Embryonic facial prominence (tissue), 1 donor: Measurements from ENCODE around the gene COG6.

Experiments used
- DNase-seq: peaks from one replicate; pipeline ENCODE4 v3.0.0-alpha.2; 2016; ENCODE audit errors: extremely low spot score

Gene COG6

DNA sequence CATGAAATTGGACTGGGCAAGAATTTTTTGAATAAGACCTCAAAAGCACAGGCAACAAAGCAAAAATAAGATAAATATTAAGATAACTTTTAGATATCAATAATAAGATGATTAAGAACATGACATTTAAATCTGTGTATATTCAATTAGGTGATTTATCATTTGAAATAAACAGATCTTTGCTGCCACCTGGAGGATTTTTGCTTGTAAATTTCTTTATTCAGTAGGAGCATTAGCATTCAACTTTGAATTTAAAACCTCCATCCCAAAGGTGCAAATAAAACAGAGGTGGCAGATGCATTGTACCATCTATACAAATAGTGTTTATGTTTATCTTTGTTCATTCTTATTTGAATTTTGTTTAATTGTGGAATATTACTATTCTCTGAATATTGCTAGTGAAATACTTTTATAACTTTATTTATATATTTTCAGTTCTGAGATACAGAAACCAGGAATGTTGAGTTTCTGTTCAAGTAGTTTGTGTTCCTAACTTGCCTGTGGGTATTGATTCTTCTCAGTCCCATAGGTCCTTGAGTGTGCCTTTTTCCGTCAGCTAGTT lies 20.9 kb downstream of the COG6 start:
- peak; percentile 15 for DNase-seq

DNA sequence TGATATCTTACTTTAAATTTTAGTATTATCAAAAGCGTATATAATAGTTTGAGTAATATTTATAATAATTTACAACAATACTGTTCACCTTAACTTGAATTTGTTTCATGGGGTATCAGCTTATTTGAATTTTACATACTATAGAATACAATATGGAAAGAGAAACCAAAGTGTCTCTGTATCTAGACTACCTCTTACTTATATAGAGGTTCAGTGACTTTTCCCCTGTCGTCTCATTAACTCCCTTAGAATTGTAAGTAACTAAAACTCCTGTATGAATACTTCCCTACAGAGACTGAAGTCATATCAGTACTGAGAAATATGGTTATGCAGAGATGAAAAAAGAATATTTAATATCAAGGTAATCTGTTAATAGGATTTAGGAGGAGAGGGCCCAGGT lies 26.8 kb downstream of the COG6 start:
- no peak for DNase-seq

DNA sequence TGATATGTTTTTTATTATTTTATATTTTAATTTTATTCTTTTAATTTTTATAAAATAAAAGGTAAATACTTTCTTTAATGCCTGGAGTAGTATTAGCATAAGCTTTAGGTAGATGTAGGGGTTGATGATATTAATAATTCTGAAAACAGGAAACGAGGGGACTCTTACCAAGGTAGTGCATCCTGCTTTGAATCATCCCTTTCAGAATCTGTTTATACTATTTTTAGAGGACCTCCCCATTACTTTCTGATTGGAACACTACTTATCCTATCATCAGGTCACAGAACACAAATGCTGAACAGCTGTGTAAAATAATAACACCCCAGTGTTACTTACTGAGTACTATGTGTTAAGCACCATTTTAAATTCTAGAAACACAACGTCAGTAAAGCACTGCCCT lies 27.3 kb downstream of the COG6 start:
- no peak for DNase-seq

DNA sequence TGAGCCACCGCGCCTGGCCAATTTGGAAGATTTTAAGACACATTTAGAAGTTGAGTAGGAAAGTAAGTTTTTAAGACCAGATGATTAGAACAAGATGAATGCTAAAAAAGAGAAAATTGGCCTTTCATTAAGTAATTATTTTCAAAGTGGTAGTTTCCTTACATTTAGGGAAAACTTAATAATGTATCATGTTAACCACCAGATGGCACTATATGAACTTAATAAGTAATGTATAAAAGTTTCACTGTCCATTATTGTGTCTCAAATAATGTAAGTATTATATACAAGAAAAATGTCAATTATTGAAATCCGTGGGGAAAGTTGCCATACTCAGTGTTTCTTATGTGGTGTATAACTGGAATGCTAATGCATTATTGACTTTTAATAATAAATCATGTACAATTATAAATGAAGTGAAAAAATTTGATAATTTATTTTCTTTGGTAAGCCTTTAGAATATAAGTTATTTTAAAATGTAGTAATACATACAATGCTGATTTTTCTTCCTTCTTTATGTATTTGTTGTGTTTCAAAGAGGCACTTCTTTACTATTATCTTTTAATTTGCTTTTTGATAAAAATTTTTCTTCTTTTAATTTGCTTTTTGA lies 29.2 kb downstream of the COG6 start:
- DNase-seq: peak; percentile 11

DNA sequence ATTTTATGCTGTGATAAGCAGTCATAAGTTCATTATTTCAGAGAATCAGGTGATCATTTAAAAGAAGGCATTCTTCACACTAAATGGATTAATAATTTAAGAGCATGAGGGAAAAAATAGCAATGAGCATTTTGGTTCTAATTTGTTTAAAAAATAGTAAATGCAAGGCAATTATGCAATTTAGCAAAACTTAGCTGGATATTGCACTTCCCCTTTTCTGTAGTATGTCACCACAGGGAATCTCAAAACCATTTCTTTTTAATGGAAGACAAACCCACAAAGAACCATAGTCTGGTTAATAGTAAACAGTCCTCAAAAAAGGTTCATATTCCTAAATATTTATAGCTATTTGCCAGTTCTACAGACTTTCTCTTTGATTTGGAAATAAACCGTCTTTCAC lies 30.2 kb downstream of the COG6 start:
- DNase-seq: no peak

DNA sequence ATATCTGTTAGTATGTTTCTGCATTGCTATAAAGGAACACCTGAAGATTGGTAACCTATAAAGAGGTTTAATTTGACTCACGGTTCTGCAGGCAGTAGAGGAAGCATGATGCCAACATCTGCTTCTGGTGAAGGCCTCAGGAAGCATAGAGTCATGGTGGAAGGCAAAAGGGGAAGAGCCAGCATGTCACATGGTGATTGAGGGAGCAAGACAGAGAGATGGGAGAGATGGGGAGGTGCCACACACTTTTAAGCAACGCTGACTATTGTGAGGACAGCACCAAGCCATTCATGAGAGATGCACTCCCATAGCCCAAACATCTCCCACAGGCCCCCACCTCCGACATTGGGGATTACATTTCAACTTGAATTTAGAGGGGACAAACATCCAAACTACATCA lies 32.8 kb downstream of the COG6 start:
- DNase-seq: no peak

DNA sequence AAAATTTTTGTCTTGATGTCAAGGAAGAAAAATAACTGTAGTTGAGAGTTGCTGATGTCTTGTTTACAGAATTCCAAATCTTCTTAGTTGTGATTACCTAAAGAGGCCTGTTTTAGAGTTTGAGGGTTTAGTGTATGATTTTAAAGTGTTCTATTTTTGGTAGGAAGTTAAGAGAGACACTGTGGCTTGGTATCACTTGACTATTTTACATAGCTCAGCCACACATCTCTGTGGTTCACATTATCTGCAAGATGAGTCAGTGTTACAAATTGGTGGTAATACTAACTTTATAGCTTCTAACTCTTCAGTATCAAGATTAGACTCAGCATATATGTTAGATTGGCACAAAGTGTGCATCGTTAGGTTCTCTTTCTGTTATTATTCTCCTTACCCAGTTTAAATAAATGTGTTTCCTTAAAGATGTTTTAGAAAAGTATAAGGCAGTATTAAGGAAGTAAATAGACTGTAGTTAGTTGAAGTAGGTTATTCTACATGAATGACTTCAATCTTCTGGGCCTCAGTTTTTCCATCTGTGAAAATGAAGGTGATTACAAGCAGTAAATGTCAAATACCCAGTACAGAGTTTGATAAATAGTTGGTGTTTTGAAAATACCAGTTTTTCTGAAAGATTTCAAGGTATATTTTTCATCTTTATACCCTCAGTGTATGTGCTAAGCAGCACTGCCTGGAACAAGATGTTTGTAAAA lies 33.4 kb downstream of the COG6 start:
- DNase-seq: no peak

DNA sequence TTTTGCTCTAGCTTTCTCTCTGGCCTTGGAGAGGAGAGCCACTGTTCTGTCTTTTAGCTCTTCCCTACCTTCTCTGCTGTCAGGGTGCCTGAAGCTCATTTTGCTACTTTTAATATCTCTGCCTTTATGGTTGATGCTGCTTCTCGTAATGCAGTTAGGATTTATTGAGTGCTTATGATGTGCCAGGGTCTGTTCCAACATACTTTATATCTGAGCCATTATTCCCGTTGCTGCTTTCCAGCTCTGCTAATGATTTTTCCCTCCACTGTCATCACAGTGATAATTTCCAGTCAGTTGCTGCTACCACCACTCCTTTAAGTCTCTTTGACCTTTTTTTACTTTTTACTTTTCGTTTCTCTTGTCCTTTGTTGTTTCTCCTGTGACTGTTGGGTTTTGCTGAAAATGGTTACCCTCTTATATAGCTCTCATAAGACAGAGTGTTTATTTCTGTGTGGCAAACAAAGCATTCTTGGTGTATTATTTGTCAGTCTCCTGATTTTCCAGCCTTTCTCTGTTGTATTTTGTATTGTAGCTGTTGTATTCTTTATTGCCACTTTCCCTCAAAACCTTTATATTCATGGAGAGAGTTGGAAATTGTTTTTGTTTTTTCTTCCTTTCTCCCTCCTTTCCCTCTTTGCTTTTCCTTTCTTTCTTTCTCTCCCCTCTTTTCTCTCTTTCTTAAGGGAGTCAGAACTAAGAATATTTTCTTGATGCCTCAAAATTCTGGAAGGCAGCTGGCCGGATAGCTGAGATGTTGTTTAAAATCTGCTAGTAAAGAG lies 37.4 kb downstream of the COG6 start:
- DNase-seq: no peak

DNA sequence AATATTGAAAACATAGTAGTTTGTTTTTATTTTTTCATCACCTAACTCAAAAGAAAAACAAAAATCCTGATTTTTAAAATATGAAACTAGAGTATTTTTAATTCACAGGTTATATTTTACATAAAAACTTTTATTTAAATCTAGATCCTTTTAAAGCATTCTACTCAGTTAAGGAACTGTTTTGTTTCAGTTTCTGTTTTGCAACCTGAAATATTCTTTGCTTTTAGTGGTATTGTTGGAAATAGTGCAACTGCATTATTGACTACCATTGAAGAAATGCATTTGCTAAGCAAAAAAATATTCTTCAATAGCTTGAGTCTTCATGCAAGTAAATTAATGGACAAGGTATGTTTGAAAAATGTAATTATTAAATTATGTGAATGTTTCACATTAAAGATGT lies 43.8 kb downstream of the COG6 start:
- DNase-seq: no peak

DNA sequence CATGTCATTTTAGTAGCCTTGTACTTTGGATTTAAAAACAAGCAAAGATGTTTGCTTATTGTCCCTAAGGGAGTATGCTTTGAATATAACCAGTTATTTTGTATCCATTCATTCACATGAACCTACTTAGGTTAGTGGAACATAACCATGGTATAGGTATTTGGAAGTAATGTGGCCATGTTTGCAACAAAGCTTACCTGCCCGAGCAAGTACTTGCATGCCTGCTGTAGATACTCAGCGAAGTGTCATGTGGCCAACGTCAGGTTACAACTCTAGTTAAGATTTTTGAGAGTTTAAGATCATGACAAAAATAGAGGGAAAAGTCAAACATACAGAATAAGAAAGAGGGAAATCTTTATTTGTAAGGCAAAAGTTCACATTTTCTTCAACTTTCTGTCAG lies 57.2 kb downstream of the COG6 start:
- no peak for DNase-seq

DNA sequence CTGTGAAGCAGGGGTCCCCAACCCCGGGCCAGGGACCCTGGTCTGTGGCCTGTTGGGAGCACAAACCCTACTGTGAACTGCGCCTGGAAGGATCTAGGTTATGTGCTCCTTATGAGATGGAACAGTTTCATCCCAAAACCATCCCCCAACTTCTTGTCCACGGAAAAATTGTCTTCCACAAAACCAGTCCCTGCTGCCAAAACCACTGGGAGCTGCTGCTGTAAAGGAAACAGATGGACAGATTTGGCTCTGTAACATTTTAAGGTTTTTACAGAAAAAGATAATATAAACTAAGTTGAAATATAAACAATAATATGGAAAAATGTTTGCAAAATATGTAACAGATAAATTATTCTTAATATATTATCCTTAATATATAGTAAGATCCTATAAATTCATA lies 73.7 kb downstream of the COG6 start:
- DNase-seq: no peak

DNA sequence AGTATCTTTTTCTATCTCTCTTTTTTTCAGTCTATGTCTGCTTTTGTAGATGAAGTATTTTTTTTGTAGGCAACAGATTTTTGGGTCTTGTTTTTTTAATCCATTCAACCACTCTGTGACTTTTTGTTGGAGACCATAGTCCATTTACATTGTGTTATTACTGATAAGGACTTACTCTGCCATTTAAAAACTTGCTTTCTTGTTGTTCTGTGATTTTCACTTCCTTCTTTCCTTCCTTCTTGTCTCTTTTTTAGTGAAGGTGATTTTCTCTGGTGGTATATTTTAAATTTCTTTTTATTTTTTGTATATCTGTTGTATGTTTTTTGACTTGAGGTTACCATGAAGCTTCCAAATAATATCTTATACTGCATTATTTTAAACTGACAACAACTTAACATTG lies 79.5 kb downstream of the COG6 start:
- no peak for DNase-seq

DNA sequence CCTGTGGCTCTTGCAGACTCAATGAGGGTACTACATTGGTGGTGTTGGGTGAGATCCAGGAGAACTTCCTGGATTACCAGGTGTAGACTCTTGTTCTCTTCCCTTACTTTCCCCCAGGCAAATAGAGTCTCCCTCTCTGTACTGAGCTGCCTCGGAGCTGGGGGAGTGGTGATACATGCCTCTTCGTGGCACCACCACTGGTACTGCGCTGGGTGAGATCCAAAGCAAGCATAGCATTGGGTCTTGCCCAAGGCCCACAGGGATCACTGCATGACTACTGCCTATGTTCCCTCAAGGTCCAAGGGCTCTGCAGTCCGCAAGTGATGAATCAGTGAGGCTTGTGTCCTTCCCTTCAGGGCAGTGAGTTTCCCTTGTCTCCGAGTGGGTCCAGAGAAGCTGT lies 81.6 kb downstream of the COG6 start:
- DNase-seq: no peak

DNA sequence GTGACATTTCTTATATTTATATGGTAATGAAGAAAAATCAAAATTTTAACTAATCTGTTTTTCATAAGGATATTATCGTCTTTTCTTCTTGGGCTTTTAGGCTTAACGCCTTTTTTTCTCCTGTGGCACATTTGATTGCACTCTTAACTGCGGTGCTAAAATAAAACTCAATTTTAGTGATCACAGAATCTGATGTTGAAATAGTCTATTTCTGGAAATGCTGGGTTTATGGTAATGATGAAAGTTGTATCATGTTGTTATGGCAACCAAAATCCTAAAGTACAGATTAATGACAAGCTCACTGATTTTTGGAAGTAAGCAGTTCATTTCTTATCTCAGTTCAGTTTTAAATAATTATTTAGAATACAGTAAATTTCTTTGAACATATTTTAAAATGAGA lies 85.3 kb downstream of the COG6 start:
- DNase-seq: no peak

DNA sequence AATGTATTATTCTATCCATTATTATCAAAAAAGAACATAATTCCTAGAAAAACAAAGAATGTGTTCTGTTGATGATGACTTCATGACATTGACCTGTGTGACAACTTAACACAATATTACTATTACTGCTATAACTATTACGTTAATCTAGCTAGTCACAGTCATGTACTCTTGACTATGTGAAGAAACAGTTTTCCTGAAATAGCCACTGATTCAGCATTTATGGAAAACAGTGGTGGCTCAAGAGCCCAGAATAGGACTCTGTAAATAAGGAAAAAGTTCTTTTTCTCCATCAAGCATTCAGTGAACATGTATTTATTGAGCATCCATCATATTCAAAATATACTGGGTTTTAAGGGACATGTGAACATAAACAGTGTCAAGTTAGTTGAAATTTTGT lies 93.5 kb downstream of the COG6 start:
- DNase-seq: no peak

DNA sequence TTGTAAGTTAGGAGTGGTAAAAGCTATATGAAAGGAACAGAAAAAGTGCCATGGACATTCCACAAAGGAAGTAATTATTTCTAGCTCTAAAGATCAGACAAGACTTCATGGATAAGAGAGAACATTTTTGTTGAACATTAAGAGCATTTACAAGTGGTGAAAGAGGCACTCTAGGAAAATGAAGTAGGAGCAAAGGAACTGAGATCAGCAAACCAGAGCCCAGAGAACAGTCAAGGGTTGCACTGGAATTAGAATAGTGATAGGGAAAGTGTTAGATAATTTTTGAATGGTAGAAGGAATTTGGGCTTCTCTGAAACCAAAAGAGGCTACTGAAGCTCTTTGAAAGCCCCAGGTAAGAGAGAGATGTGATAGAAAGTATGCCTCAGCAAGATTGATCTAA lies 94.1 kb downstream of the COG6 start:
- DNase-seq: no peak

DNA sequence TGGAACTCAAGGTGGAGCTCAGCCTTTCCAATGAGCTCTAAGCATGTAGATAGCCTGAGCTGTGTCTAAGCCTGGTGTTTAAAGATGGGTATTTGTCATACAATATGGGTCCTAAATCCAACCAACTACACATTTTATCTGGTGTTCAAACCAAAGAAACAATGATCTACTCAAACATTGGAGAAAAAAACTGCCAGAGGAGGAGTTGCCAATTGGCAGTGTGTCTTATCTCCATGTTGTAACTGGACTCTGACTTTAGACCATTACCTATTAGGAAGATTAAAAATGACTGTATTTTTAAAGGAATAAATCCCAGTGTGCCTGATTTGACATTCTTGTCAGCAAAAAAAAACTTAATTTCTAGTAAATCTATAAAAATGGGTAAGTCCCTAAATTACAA lies 96.3 kb downstream of the COG6 start:
- DNase-seq: no peak

DNA sequence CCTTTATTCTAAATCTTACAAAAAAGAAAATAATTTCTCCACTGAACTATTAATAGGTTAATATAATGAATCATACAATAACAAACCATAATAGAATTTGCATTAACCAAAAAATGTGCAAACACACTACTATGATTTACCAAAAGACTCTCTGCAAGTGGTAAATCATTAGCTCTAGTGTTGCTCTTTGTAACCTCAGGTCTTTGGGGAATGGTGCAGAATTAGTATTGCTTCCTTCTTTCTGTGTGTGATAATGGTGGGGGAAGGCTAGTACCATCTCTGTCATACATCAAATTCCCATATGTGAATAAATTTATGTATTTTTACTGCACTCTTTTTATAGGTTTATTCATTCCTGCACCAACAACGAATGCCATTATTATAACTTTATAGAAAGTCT lies 105.1 kb downstream of the COG6 start:
- no peak for DNase-seq

DNA sequence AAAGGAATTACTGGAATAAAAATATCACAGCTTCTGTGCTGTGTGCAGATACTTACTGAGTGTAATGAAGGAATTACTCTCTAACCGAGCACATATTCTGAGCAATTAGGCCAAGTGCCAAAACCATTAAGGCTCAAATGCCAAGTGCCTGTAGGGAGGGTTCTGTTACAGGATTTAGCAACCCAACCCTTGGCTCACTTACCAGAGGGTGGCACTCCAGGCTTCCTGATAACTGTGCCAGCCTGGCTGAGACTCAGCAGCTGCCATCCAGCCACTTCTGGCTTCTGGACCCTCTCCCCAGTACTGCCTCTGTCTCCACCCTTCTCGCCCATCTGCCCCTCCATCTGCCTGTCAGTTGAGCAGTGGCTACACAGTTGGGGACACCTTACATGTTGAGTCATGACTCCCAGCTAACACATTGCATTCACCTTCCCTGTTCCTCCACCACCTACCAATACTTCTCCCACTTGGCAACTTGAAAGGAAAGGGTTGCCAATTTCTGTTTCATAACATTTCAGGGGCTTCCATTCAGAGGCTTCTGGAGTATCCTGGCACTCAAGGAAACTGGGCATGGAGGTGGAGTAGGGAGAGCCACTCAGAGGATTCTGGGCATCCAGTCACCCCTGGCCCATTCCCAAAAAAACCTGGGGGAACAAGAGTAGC lies 110.5 kb downstream of the COG6 start:
- no peak for DNase-seq

DNA sequence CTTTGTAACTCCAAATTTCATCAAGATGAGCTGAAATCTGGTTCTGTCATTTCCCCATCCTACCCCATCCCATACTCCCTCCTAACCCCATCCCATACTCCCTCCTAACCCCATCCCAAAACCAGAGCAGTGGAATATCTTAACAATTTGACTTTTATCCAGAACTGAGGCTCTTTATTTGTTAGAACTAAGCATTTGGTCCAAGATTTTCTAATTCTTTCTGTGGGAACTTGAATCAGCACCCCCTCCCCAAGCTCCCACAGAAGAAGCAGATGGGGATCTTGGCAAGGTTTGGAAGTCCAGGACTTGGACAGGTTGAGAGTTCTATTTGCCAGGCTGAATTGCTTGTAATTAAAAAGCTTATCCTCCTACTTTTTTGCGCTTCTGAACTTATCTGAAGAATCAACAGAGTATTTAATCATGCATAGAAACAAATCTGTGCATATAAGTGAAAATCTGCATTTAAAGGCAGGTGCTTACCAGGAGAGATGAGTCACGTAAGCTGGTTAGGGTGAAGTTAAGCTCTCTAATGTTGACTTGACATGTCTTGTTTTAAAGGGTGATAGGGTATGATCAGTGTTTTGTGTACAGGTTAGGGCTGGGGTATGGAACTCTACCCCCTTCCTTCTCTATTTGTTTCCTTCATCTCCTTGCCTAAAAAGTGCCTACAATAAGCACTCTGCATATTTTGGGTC lies 111.1 kb downstream of the COG6 start:
- DNase-seq: no peak

DNA sequence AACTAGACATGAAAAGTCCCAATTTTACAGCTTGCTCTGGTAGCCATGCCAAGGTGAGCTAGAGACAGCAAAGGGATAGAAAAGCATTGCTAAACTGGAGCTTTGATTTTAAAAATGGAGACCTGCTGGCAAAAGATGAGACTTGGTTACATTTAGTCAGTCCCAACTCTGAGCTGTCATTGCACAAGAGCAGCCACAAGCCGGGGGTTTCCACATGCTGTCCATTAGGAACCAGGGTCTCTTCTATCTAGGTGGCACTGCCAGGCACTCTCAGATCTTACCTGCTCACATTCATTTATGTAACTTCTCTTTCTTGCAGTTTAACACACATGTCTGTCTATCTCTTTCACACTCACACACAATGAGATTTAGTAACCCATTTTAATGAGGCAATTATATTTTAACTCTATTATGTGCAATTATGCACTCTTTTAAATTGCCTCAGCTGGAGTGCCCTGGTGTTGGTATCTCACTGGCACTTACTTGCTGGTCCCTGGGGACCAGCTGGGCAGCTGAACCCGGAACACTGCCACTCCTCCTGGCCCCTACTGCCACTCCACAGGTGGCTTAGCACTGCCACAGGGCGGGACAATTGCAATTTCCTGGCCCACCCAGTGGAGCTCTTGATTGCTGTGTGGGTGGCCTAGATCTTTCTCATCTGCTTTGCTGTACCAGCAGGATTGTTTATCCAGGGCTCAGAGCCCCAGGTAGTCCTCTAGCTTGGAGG lies 112.5 kb downstream of the COG6 start:
- DNase-seq: no peak
